K562 (cell line): Measurements from ENCODE around the gene ZFPM1. TPM values are rescaled to one million over a fixed set of nuclear protein-coding genes. Genes with fewer than 3 reads are reported as not detected.
A peak's percentile ranks its signal among the peaks of the same experiment; 100 is the strongest.

Experiments used
- BRF2 ChIP-seq: IDR thresholded peaks from 3 replicates; pipeline ENCODE4 v1.6.1; 2011; ENCODE audit warnings: borderline replicate concordance, mild to moderate bottlenecking; ENCODE audit not compliant: insufficient read length, insufficient read depth
- CAMTA2 ChIP-seq: fragments of 250-450 bp; sonication (Bioruptor Pico); conservative IDR thresholded peaks from 2 replicates; pipeline ENCODE4 v1.5.1; 2022
- E2F8 ChIP-seq: fragments of 450-650 bp; IDR thresholded peaks from 2 replicates; pipeline ENCODE4 v1.7.1; 2018; ENCODE audit warnings: mild to moderate bottlenecking, low read depth; ENCODE audit not compliant: partially characterized antibody
- EP300 ChIP-seq: IDR thresholded peaks from 2 replicates; pipeline ENCODE4 v1.6.1; 2012; ENCODE audit warnings: low read length, improper control_type of control experiment
- ERF ChIP-seq: fragments of 450-650 bp; formaldehyde crosslinking; IDR thresholded peaks from 2 replicates; pipeline ENCODE4 v1.4.0; 2020; ENCODE audit warnings: mild to moderate bottlenecking, mixed read lengths
- HMG20A ChIP-seq: fragments of 450-650 bp; formaldehyde crosslinking; conservative IDR thresholded peaks from 2 replicates; pipeline ENCODE4 v1.4.0; 2020; ENCODE audit warnings: mild to moderate bottlenecking, mixed read lengths
- MECOM ChIP-seq: fragments of 250-450 bp; sonication (Bioruptor Pico); IDR thresholded peaks from 2 replicates; pipeline ENCODE4 v1.8.0; 2022; ENCODE audit warnings: inconsistent platforms
- MTA1 ChIP-seq: fragments of 450-650 bp; IDR thresholded peaks from 2 replicates; pipeline ENCODE4 v1.6.1; 2017; ENCODE audit warnings: borderline replicate concordance
- MXD1 ChIP-seq: fragments of 250-450 bp; sonication (Bioruptor Pico); IDR thresholded peaks from 2 replicates; pipeline ENCODE4 v1.8.0; 2021; ENCODE audit warnings: borderline replicate concordance, mild to moderate bottlenecking, moderate library complexity; ENCODE audit not compliant: poor library complexity, severe bottlenecking
- SLC30A9 ChIP-seq: fragments of 250-450 bp; sonication (Bioruptor Pico); IDR thresholded peaks from 2 replicates; pipeline ENCODE4 v1.8.0; 2022; ENCODE audit warnings: mild to moderate bottlenecking, moderate library complexity
- XRCC5 ChIP-seq: fragments of 200-400 bp; formaldehyde crosslinking; IDR thresholded peaks from 2 replicates; pipeline ENCODE4 v1.6.1; 2017; ENCODE audit warnings: low read depth, mild to moderate bottlenecking, low read length
- polyA plus RNA-seq, 8 experiments: library from polyadenylated mRNA; depleted of rRNA in 4 of 8; stranded (reverse) in 5 of 8; unstranded in 3 of 8; fragments of >200 nt; fragmentation: Nextera tagmentation in 2 of 8; fragmentation: Illumina TruSeq in 1 of 8; extraction: Ambion mirVana in 2 of 8; extraction: Trizol in 1 of 8; gene quantifications; 2 replicates each; pipeline versions ENCODE4 v1.2.1 to v1.2.3, GENCODE V29; 2011 to 2014; ENCODE audit warnings: inconsistent platforms in 1 of 8, missing spikeins in 1 of 8
- total RNA-seq, 7 experiments: library from RNA; depleted of rRNA in 6 of 7; stranded (reverse); fragments of >200 nt in 6 of 7; fragmentation: Illumina TruSeq in 2 of 7; extraction: Trizol in 2 of 7; gene quantifications; 2 replicates each; pipeline versions ENCODE4 v1.2.1 to v1.2.3, GENCODE V29; 2011 to 2021; ENCODE audit warnings: low replicate concordance in 1 of 7
- TF ChIP-seq, protein P1 (sequence below), 2 experiments: fragments of 450-650 bp; IDR thresholded peaks; 2 replicates each; pipeline ENCODE4 v1.6.1; 2016; ENCODE audit warnings: mild to moderate bottlenecking in 2 of 2, borderline replicate concordance in 1 of 2, low read depth in 1 of 2, moderate library complexity in 1 of 2

Gene ZFPM1
- total and polyA plus RNA-seq, 9 of the 15 experiments (the other 6 are each of a cell fraction or from before 2014, with no cell fraction given): 0.03 to 35.9 (median 1.4) TPM

DNA sequence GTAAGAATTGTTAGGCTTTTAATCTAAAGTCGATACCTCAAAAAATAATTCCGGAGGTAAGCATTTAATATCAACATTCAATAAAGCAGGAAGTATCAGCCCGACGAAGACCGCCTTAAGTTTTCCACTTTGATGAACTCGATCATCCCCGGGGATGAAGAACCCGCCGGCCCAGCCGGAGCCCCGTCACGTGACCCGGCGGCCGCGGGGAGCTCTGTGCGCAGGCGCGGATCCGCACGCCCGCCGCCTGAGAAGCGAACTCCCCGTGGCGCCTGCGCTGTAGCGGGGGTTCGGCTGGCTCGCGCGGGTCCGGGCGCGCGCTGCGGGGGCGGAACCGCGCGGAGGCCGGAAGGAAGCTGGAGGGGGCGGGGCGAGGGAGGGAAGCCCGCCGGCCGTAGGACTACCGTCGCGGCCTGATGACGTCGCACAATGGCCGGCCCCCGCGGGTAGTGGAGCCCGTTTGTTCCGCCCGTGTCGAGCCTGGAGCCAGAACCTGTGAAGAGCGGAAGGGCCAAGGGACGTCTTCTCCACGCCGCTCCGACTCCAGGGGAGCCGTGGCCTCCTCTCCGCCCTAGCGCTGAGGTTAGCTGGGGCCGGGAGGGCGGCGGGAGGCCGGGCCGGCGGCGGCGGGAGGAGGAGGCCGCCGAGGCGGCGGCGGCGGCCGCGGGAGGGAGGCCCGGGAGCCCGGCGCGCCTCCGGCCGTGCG, 117.1 kb downstream of the ZFPM1 start, which contains the start of gene ZC3H18 (continued):
- TF ChIP-seq MXD1 (CRISPR knock-in tag): no peak
- TF ChIP-seq, protein P1, sequence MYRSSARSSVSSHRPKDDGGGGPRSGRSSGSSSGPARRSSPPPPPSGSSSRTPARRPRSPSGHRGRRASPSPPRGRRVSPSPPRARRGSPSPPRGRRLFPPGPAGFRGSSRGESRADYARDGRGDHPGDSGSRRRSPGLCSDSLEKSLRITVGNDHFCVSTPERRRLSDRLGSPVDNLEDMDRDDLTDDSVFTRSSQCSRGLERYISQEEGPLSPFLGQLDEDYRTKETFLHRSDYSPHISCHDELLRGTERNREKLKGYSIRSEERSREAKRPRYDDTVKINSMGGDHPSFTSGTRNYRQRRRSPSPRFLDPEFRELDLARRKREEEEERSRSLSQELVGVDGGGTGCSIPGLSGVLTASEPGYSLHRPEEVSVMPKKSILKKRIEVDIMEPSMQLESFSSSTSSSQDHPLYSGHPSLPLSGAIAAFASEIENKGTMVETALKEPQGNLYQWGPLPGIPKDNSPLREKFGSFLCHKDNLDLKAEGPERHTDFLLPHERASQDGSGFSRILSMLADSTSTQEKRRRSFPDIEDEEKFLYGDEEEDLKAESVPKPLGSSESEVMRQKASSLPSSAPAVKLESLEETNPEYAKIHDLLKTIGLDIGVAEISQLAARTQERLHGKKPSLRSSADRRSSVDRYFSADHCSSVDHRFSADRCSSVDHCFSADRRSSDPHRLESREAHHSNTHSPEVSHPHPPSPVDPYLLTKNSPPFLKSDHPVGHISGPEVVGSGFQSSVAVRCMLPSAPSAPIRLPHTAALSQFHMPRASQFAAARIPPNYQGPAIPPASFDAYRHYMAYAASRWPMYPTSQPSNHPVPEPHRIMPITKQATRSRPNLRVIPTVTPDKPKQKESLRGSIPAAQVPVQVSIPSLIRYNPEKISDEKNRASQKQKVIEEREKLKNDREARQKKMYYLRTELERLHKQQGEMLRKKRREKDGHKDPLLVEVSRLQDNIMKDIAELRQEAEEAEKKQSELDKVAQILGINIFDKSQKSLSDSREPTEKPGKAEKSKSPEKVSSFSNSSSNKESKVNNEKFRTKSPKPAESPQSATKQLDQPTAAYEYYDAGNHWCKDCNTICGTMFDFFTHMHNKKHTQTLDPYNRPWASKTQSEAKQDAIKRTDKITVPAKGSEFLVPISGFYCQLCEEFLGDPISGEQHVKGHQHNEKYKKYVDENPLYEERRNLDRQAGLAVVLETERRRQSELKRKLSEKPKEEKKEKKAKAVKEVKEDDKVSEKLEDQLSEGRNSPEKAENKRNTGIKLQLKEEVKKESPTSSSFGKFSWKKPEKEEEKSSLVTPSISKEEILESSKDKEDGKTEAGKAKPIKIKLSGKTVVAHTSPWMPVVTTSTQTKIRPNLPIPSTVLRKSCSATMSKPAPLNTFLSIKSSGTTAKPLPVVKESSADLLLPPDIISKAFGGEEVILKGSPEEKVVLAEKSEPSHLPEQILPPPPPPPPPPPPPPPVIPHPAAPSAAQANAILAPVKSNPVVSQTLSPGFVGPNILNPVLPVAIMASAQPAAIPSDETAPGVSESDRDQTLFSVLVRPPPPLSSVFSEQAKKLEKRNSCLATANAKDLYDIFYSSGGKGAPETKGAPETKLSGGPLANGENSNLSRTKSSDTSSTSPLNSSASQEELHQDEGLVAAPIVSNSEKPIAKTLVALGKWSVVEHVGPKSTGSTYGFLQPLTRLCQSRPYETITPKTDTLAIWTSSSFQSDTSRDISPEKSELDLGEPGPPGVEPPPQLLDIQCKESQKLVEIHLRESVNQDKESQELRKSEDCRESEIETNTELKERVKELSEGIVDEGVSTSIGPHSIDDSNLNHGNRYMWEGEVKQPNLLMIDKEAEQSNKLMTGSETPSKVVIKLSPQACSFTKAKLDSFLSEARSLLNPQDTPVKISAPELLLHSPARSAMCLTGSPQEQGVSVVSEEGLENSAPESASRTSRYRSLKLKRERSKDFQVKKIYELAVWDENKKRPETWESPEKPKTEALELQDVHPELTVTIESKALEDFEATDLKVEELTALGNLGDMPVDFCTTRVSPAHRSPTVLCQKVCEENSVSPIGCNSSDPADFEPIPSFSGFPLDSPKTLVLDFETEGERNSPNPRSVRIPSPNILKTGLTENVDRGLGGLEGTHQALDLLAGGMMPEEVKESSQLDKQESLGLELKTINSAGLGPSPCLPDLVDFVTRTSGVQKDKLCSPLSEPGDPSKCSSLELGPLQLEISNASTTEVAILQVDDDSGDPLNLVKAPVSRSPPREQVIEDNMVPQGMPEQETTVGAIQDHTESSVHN (IDR thresholded peaks at IDR 0.05; ENCODE audit: borderline replicate concordance in 1 of 2, low read depth in 1 of 2): no peak
- no peak for TF ChIP-seq XRCC5
- no peak for TF ChIP-seq ERF (CRISPR knock-in tag)
- peak; percentile 64; the same call in 1 of the 2 replicates for TF ChIP-seq MECOM (CRISPR knock-in tag)
- peak; percentile 89 for TF ChIP-seq E2F8
- TF ChIP-seq CAMTA2 (CRISPR knock-in tag): no peak
- no peak for TF ChIP-seq EP300
- no peak for TF ChIP-seq BRF2
- TF ChIP-seq SLC30A9 (CRISPR knock-in tag): no peak
- TF ChIP-seq MTA1: peak; percentile 98
- TF ChIP-seq HMG20A (CRISPR knock-in tag): no peak
